Renal pelvis (tissue), 4 donors: ENCODE results near the gene NME7. TPM values are rescaled to one million over a fixed set of nuclear protein-coding genes. Genes with fewer than 3 reads are reported as not detected.

Experiments used
- DNase-seq: peaks from one replicate; pipeline ENCODE4 v3.0.0-alpha.2; 2013
- polyA plus RNA-seq, 3 donors: library from polyadenylated mRNA; unstranded; fragments of 120-200 nt; gene quantifications; one replicate each; pipeline ENCODE4 v1.2.1, GENCODE V29; 2013; ENCODE audit not compliant: insufficient read length in 3 of 3

NME7 gene
- polyA plus RNA-seq, 3 donors = 93.6 to 106 (median 94.1) TPM

GRCh38 chr1:169109561-169110134 lies 257.9 kb downstream of the NME7 start:
- DNase-seq = peak; percentile 66

GRCh38 chr1:169108863-169109560 lies 258.6 kb downstream of the NME7 start:
- no peak for DNase-seq

GRCh38 chr1:169108223-169108622 lies 259.4 kb downstream of the NME7 start:
- no peak for DNase-seq

GRCh38 chr1:169107603-169108208 lies 259.9 kb downstream of the NME7 start:
- DNase-seq = no peak

GRCh38 chr1:169106921-169107602 lies 260.5 kb downstream of the NME7 start:
- DNase-seq = no peak

- peak; percentile 90 for DNase-seq
These were observed 261.3 kb downstream of the NME7 start, which contains the start of gene ATP1B1 for GRCh38 chr1:169106095-169106920. Gene ATP1B1, plus strand, starts transcription at chr1:169106690. Its CDS starts 140 bp downstream, at chr1:169106830.

- peak; percentile 74 for DNase-seq
These were observed 262.0 kb downstream of the NME7 start for GRCh38 chr1:169105434-169106094.

- DNase-seq = no peak
These were observed 262.5 kb downstream of the NME7 start for GRCh38 chr1:169105087-169105433.

- peak; percentile 65 for DNase-seq
These were observed 264.1 kb downstream of the NME7 start for GRCh38 chr1:169103480-169103893.

GRCh38 chr1:169103002-169103401 lies 264.6 kb downstream of the NME7 start:
- DNase-seq = no peak

GRCh38 chr1:169102567-169102966 lies 265.0 kb downstream of the NME7 start:
- no peak for DNase-seq

- DNase-seq = no peak
These were observed 266.9 kb downstream of the NME7 start for GRCh38 chr1:169100651-169101088.

GRCh38 chr1:169100208-169100607 lies 267.4 kb downstream of the NME7 start:
- DNase-seq = no peak

- no peak for DNase-seq
These were observed 268.0 kb downstream of the NME7 start for GRCh38 chr1:169099561-169099960.

GRCh38 chr1:169098380-169098779 lies 269.2 kb downstream of the NME7 start:
- no peak for DNase-seq

- no peak for DNase-seq
These were observed 272.6 kb downstream of the NME7 start for GRCh38 chr1:169094897-169095569.

GRCh38 chr1:169092399-169092798 lies 275.2 kb downstream of the NME7 start:
- DNase-seq = no peak

GRCh38 chr1:169091480-169091941 lies 276.1 kb downstream of the NME7 start:
- no peak for DNase-seq

- no peak for DNase-seq
These were observed 276.7 kb downstream of the NME7 start for GRCh38 chr1:169090900-169091311.

GRCh38 chr1:169090308-169090899 lies 277.2 kb downstream of the NME7 start:
- no peak for DNase-seq
